Measurements from ENCODE around the gene TCAP. TPM values are rescaled to one million over a fixed set of nuclear protein-coding genes. Genes with fewer than 3 reads are reported as not detected.

The TCAP gene
- total and polyA plus RNA-seq, 3 donors from 2014 or later = 3.0 to 49.8 (median 6.0) TPM

GRCh38 chr17:39640591-39641031 lies 24.5 kb upstream of the TCAP start:
- H3K4me3 ChIP-seq = no peak overlapping the region
- peak overlapping the region; percentile 6 to 32 for H3K27ac ChIP-seq
- H3K4me1 ChIP-seq = peaks cover 58% of the 10 kb centered on the region
- no peaks in the 10 kb centered on the region for H3K9me3 ChIP-seq
- no peak for DNase-seq
- H3K27me3 ChIP-seq = no peaks in the 10 kb centered on the region
- intact Hi-C loops (cut with DNase I; ENCODE audit: low total_unique reads) = no loop called here
- WGBS, 2 donors = 43 to 52% methylated on average over 4 of the region's 4 CpGs
- H3K36me3 ChIP-seq (ENCODE audit: low read depth, missing control alignments) = no peaks in the 10 kb centered on the region
- TF ChIP-seq, protein P1, sequence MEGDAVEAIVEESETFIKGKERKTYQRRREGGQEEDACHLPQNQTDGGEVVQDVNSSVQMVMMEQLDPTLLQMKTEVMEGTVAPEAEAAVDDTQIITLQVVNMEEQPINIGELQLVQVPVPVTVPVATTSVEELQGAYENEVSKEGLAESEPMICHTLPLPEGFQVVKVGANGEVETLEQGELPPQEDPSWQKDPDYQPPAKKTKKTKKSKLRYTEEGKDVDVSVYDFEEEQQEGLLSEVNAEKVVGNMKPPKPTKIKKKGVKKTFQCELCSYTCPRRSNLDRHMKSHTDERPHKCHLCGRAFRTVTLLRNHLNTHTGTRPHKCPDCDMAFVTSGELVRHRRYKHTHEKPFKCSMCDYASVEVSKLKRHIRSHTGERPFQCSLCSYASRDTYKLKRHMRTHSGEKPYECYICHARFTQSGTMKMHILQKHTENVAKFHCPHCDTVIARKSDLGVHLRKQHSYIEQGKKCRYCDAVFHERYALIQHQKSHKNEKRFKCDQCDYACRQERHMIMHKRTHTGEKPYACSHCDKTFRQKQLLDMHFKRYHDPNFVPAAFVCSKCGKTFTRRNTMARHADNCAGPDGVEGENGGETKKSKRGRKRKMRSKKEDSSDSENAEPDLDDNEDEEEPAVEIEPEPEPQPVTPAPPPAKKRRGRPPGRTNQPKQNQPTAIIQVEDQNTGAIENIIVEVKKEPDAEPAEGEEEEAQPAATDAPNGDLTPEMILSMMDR (IDR thresholded peaks at IDR 0.05) = no peak
- TF ChIP-seq POLR2A (IDR thresholded peaks at IDR 0.05) = no peak

GRCh38 chr17:39641097-39641496 lies 24.1 kb upstream of the TCAP start:
- Histone ChIP-seq H3K4me1 (peaks cover 56% of the 10 kb centered on the region), H3K36me3 (ENCODE audit: low read depth, missing control alignments) (no peaks in the 10 kb centered on the region), H3K27ac (no peak overlapping the region), H3K27me3 (no peaks in the 10 kb centered on the region), H3K9me3 (no peaks in the 10 kb centered on the region), H3K4me3 (no peak overlapping the region)
- DNase-seq = no peak
- intact Hi-C loops (cut with DNase I; ENCODE audit: low total_unique reads) = no loop called here
- no peak for TF ChIP-seq POLR2A (IDR thresholded peaks at IDR 0.05)
- TF ChIP-seq, protein P1 (IDR thresholded peaks at IDR 0.05) = no peak
- 68 to 78% methylated on average over 3 to 4 of the region's 4 CpGs for WGBS, 2 donors

- DNase-seq = no peak
- no peak overlapping the region for H3K27ac ChIP-seq
- intact Hi-C loops (cut with DNase I; ENCODE audit: low total_unique reads) = no loop called here
- H3K4me3 ChIP-seq = no peak overlapping the region
- H3K9me3 ChIP-seq = no peaks in the 10 kb centered on the region
- H3K27me3 ChIP-seq = no peaks in the 10 kb centered on the region
- H3K4me1 ChIP-seq = peaks cover 50% of the 10 kb centered on the region
- TF ChIP-seq, protein P1 (IDR thresholded peaks at IDR 0.05) = no peak
- no peak for TF ChIP-seq POLR2A (IDR thresholded peaks at IDR 0.05)
- no peaks in the 10 kb centered on the region for H3K36me3 ChIP-seq (ENCODE audit: low read depth, missing control alignments)
- 68 to 76% methylated on average over 7 of the region's 7 CpGs for WGBS, 2 donors
Measured at GRCh38 chr17:39641883-39642282, 23.3 kb upstream of the TCAP start.

- H3K4me3 ChIP-seq = no peak overlapping the region
- H3K36me3 ChIP-seq (ENCODE audit: low read depth, missing control alignments) = no peaks in the 10 kb centered on the region
- intact Hi-C loops (cut with DNase I; ENCODE audit: low total_unique reads) = no loop called here
- H3K27me3 ChIP-seq = no peaks in the 10 kb centered on the region
- DNase-seq = no peak
- no peak overlapping the region for H3K27ac ChIP-seq
- no peak for TF ChIP-seq POLR2A (IDR thresholded peaks at IDR 0.05)
- TF ChIP-seq, protein P1 (IDR thresholded peaks at IDR 0.05) = no peak
- peaks cover 50% of the 10 kb centered on the region for H3K4me1 ChIP-seq
- H3K9me3 ChIP-seq = no peaks in the 10 kb centered on the region
- WGBS, 2 donors = 78 to 85% methylated on average over 9 of the region's 9 CpGs
Measured at GRCh38 chr17:39642291-39643074, 22.7 kb upstream of the TCAP start.

GRCh38 chr17:39643271-39643670 lies 21.9 kb upstream of the TCAP start:
- H3K9me3 ChIP-seq = no peaks in the 10 kb centered on the region
- H3K4me3 ChIP-seq = no peak overlapping the region
- DNase-seq = no peak
- intact Hi-C loops (cut with DNase I; ENCODE audit: low total_unique reads) = no loop called here
- H3K27me3 ChIP-seq = no peaks in the 10 kb centered on the region
- H3K27ac ChIP-seq = no peak overlapping the region
- peaks cover 45% of the 10 kb centered on the region for H3K4me1 ChIP-seq
- H3K36me3 ChIP-seq (ENCODE audit: low read depth, missing control alignments) = no peaks in the 10 kb centered on the region
- WGBS, 2 donors = 50 to 54% methylated on average over 1 to 3 of the region's 4 CpGs
- TF ChIP-seq, protein P1 (IDR thresholded peaks at IDR 0.05) = no peak
- no peak for TF ChIP-seq POLR2A (IDR thresholded peaks at IDR 0.05)
